Measurements from ENCODE around the gene SLFN11.

DNA sequence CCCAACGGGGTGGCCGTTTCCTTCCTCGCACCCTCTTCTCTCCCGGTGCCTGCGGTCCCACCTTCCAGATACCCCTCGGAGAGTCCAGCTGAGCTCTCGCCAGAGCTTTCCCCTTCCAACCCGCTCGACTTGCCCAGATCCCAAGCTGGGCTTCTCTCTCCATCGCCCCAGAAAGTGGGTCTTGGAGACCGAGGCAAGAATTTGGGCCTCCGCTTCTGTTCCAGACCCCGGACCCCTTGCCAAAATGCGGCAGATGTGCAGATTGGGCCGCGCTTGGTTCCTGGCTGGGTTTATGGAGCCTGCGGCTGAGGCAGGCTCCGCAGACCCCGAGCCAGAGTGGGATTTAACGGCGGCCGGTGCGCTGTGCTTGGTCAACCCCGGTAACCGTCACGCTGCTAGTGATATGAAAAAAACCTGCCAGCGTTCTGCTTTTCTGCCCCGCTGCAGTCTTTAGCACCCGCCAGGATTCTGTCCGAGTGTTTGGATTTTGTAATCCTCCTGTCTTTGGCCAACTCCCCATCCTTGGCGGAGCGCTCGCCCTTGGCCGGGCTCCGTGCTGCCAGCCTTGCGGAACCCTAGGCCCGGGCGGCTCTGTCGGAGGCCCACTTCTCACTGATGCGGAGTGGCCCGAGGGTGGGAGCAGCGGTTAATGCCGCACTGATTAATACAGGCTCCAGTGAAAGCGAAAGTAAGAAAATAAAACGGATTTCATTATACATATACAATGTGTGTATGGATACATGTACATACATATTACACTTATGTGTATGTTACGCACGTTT, 754 bp upstream of the SLFN11 start:
- TF ChIP-seq, protein P1, sequence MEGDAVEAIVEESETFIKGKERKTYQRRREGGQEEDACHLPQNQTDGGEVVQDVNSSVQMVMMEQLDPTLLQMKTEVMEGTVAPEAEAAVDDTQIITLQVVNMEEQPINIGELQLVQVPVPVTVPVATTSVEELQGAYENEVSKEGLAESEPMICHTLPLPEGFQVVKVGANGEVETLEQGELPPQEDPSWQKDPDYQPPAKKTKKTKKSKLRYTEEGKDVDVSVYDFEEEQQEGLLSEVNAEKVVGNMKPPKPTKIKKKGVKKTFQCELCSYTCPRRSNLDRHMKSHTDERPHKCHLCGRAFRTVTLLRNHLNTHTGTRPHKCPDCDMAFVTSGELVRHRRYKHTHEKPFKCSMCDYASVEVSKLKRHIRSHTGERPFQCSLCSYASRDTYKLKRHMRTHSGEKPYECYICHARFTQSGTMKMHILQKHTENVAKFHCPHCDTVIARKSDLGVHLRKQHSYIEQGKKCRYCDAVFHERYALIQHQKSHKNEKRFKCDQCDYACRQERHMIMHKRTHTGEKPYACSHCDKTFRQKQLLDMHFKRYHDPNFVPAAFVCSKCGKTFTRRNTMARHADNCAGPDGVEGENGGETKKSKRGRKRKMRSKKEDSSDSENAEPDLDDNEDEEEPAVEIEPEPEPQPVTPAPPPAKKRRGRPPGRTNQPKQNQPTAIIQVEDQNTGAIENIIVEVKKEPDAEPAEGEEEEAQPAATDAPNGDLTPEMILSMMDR (IDR thresholded peaks at IDR 0.05): no peak
- TF ChIP-seq ZFX (IDR thresholded peaks at IDR 0.05; ENCODE audit: borderline replicate concordance): no peak

All from 22Rv1 (cell line).